ENCODE results near the gene TBXA2R. TPM values are rescaled to one million over a fixed set of nuclear protein-coding genes. Genes with fewer than 3 reads are reported as not detected.
A peak's percentile ranks its signal among the peaks of the same experiment; 100 is the strongest.

Gene TBXA2R
- total and polyA plus RNA-seq, 12 donors: 1.6 to 4.0 (median 3.0) TPM

DNA sequence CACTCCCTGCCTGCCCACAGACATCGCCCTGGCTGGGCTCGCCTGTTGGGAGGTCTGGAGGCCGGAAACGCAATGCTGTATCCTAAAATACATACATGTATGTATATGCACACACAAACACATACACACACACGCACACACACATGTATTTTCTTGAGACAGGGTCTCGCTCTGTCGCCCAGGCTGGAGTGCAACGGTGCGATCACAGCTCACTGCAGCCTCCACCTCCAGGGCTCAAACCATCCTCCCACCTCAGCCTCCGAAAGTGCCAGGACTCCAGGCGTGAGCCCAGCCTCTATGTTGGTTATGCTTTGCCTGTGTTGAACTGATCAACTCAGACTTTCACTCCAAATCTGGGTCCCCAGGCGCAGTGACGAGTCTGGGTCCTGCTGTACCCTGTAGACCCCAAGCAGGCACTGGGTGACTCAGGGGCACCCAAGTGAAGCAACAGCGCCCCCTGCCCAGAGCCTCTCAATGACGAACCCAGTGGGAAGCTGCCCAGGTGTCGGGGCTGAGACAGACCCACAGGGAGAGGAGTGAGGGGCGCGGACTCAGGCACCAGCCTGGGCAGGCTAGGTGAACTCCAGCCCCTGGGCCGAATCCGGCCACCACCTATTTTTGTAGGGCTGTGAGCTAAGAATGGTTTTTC, 47.3 kb upstream of the TBXA2R start:
- no peak overlapping the region for H3K27ac ChIP-seq
- ATAC-seq (no peak), DNase-seq (no peak)
- peaks cover 0 to 4% (median 0%) of the 10 kb centered on the region in 11 donors for H3K9me3 ChIP-seq
- no peaks in the 10 kb centered on the region for H3K4me1 ChIP-seq
- TF ChIP-seq, protein P1, sequence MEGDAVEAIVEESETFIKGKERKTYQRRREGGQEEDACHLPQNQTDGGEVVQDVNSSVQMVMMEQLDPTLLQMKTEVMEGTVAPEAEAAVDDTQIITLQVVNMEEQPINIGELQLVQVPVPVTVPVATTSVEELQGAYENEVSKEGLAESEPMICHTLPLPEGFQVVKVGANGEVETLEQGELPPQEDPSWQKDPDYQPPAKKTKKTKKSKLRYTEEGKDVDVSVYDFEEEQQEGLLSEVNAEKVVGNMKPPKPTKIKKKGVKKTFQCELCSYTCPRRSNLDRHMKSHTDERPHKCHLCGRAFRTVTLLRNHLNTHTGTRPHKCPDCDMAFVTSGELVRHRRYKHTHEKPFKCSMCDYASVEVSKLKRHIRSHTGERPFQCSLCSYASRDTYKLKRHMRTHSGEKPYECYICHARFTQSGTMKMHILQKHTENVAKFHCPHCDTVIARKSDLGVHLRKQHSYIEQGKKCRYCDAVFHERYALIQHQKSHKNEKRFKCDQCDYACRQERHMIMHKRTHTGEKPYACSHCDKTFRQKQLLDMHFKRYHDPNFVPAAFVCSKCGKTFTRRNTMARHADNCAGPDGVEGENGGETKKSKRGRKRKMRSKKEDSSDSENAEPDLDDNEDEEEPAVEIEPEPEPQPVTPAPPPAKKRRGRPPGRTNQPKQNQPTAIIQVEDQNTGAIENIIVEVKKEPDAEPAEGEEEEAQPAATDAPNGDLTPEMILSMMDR (IDR thresholded peaks at IDR 0.05): no peak
- H3K4me3 ChIP-seq: no peak overlapping the region
- 95 to 96% methylated on average over 20 of the region's 20 CpGs for WGBS, 2 donors
- intact Hi-C loops (cut with DNase I): no loop called here
- peaks cover 0 to 90% (median 64%) of the 10 kb centered on the region in 9 donors for H3K36me3 ChIP-seq
- no peaks in the 10 kb centered on the region for H3K27me3 ChIP-seq

DNA sequence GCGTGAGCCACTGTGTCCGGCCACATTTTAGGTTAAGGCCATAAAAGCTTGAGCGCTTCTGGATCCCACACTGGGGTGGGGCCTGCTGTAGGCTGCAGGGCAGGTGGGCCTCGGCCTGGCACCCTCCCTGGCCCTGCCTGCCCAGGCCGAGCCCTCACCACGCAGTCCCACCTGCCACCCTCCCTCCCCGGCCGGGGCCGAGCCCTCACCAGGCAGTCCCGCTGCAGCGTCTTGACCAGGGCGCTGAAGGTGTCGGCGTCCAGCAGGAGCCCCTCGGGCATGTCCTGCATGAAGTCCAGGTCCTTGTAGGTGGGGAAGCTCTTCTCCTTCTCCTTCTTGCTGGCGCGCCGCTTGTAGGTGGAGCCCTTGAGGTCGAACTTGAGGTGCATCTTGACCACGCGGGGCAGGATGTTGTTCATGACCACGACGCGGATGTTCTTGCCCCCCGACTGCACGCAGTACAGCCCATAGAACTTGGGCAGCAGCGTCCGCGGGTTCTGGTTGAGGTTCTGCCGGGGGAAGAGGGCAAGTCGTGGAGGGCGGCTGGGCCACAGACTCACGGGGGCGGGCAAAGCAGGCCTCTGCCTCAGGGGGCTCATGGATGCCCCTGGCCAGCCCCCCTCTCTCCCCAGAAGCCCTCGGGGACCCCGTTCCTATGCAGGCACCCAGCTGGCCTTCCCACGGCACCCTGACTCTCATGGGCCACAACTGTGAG, 46.6 kb upstream of the TBXA2R start:
- no peak for DNase-seq
- peaks cover 0 to 4% (median 0%) of the 10 kb centered on the region in 11 donors for H3K9me3 ChIP-seq
- WGBS, 2 donors: 94% methylated on average over 37 of the region's 37 CpGs
- no peak overlapping the region for H3K27ac ChIP-seq
- TF ChIP-seq, protein P1 (IDR thresholded peaks at IDR 0.05): no peak
- no peaks in the 10 kb centered on the region for H3K4me1 ChIP-seq
- intact Hi-C loops (cut with DNase I): no loop called here
- peaks cover 0 to 89% (median 63%) of the 10 kb centered on the region in 9 donors for H3K36me3 ChIP-seq
- no peak for ATAC-seq
- H3K4me3 ChIP-seq: no peak overlapping the region
- H3K27me3 ChIP-seq: no peaks in the 10 kb centered on the region

GRCh38 chr19:3652422-3652821, 45.7 kb upstream of the TBXA2R start:
- 93 to 96% methylated on average over 14 of the region's 14 CpGs for WGBS, 2 donors
- no peak for ATAC-seq
- H3K36me3 ChIP-seq: peaks cover 0 to 91% (median 66%) of the 10 kb centered on the region in 9 donors

GRCh38 chr19:3651684-3652083, 45.0 kb upstream of the TBXA2R start:
- H3K9me3 ChIP-seq: peaks cover 0 to under 1% (median 0%) of the 10 kb centered on the region in 11 donors
- H3K27ac ChIP-seq: no peak overlapping the region
- TF ChIP-seq, protein P1 (IDR thresholded peaks at IDR 0.05): no peak
- ATAC-seq (peak in 1 of 8 donors; percentile 13), DNase-seq (no peak)
- H3K27me3 ChIP-seq: no peaks in the 10 kb centered on the region
- no peak overlapping the region for H3K4me3 ChIP-seq
- H3K36me3 ChIP-seq: peaks cover 0 to 86% (median 59%) of the 10 kb centered on the region in 9 donors
- no peaks in the 10 kb centered on the region for H3K4me1 ChIP-seq
- intact Hi-C loops (cut with DNase I): no loop called here
- WGBS, 2 donors: 98% methylated on average over 33 of the region's 33 CpGs

More at GRCh38 chr19:3652422-3652821, 45.7 kb upstream of the TBXA2R start:
- no peak overlapping the region for H3K27ac ChIP-seq
- TF ChIP-seq, protein P1 (IDR thresholded peaks at IDR 0.05): no peak
- no peaks in the 10 kb centered on the region for H3K27me3 ChIP-seq
- peaks cover 0 to 4% (median 0%) of the 10 kb centered on the region in 11 donors for H3K9me3 ChIP-seq
- no peaks in the 10 kb centered on the region for H3K4me1 ChIP-seq
- H3K4me3 ChIP-seq: no peak overlapping the region
- no peak for DNase-seq
- intact Hi-C loops (cut with DNase I): no loop called here

Data from heart right ventricle (tissue), 16 donors.